OCI-LY1 (cell line): ENCODE data around the gene GKN2.
A peak's percentile ranks its signal among the peaks of the same experiment; 100 is the strongest.

ENCODE experiments used
- H2AFZ ChIP-seq: fragments of 200-600 bp; sonication (generic), shearing (Covaris generic); 2 replicates; pipeline ENCODE4 v1.6.0; 2014; ENCODE audit warnings: antibody characterized with exemption, mild to moderate bottlenecking, low read length
- H3F3A ChIP-seq: fragments of 200-600 bp; sonication (generic), shearing (Covaris generic); 2 replicates; pipeline ENCODE4 v1.6.0; 2014; ENCODE audit warnings: mild to moderate bottlenecking, antibody characterized with exemption, low read length, moderate library complexity; ENCODE audit not compliant: insufficient read depth
- H3K27ac ChIP-seq: fragments of 200-600 bp; sonication (generic); 2 replicates; pipeline ENCODE4 v1.5.1; 2014; ENCODE audit warnings: low read length, mixed run types, mild to moderate bottlenecking, low read depth; ENCODE audit not compliant: poor library complexity, severe bottlenecking
- H3K27me3 ChIP-seq: fragments of 200-600 bp; sonication (generic); 2 replicates; pipeline ENCODE4 v1.6.0; 2014; ENCODE audit warnings: antibody characterized with exemption, mild to moderate bottlenecking, low read length, moderate library complexity; ENCODE audit not compliant: insufficient read depth
- H3K36me3 ChIP-seq: fragments of 200-600 bp; sonication (generic); 2 replicates; pipeline ENCODE4 v1.6.1; 2014; ENCODE audit warnings: mild to moderate bottlenecking, antibody characterized with exemption, low read length, moderate library complexity, mixed read lengths; ENCODE audit not compliant: insufficient read depth
- H3K4me1 ChIP-seq: fragments of 200-600 bp; sonication (generic); 2 replicates; pipeline ENCODE4 v1.5.1; 2014; ENCODE audit warnings: mild to moderate bottlenecking, low read length, moderate library complexity; ENCODE audit not compliant: insufficient read depth, severe bottlenecking
- H3K4me2 ChIP-seq: fragments of 200-600 bp; sonication (generic), shearing (Covaris generic); 2 replicates; pipeline ENCODE4 v1.6.1; 2014; ENCODE audit warnings: low read length
- H3K4me3 ChIP-seq: fragments of 200-600 bp; sonication (generic); 2 replicates; pipeline ENCODE4 v1.5.1; 2014; ENCODE audit warnings: low read length, low read depth, mild to moderate bottlenecking, mixed read lengths; ENCODE audit not compliant: poor library complexity, severe bottlenecking
- H3K79me2 ChIP-seq: fragments of 200-600 bp; shearing (Covaris generic); 2 replicates; pipeline ENCODE4 v1.6.1; 2016; ENCODE audit warnings: mixed run types, low read length, mixed read lengths; ENCODE audit not compliant: insufficient read depth
- H3K9ac ChIP-seq: fragments of 200-600 bp; sonication (generic), shearing (Covaris generic); 2 replicates; pipeline ENCODE4 v1.6.1; 2014; ENCODE audit warnings: mild to moderate bottlenecking, low read length, mixed read lengths
- H3K9me2 ChIP-seq: fragments of 200-600 bp; sonication (generic), shearing (Covaris generic); 2 replicates; pipeline ENCODE4 v1.6.1; 2014; ENCODE audit warnings: low read depth, mild to moderate bottlenecking, low read length, mixed read lengths
- H3K9me3 ChIP-seq: fragments of 200-600 bp; shearing (Covaris generic); 2 replicates; pipeline ENCODE4 v1.6.1; 2014; ENCODE audit warnings: low read length, mixed read lengths
- H4K20me1 ChIP-seq: fragments of 200-600 bp; sonication (generic), shearing (Covaris generic); 2 replicates; pipeline ENCODE4 v1.6.0; 2016; ENCODE audit warnings: mild to moderate bottlenecking, low read length; ENCODE audit not compliant: insufficient read depth
- EZH2 ChIP-seq: fragments of 200-600 bp; sonication (generic), shearing (Covaris generic); IDR thresholded peaks from 2 replicates; pipeline ENCODE4 v1.8.0; 2017; ENCODE audit warnings: borderline replicate concordance, mixed run types, mild to moderate bottlenecking, antibody characterized with exemption, low read length, moderate library complexity, mixed read lengths
- TF ChIP-seq, protein P1 (sequence below): fragments of 200-600 bp; sonication (generic), shearing (Covaris generic); IDR thresholded peaks from 2 replicates; pipeline ENCODE4 v1.5.1; 2017; ENCODE audit warnings: mild to moderate bottlenecking, antibody characterized with exemption, low read length, moderate library complexity, mixed read lengths

GKN2 gene

DNA sequence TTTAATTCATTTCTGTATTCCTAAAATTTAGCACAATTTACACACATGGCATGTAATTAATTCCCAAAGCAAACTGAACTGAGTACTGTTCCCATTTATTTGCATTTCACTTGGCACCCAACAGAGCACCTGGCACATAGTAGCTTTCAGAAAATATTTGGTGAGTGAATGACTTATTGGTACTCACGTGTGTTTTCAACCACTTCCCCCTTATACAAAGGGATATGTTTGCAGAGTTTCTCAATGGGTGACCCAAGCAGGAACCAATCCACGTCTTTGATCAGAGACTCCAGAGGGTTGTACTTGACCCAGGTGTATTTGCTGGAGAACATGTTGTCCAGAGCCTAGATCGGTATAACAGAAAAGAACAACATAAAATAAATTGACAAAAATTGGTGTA, 6.6 kb downstream of the GKN2 start:
- H3K4me3 ChIP-seq = no peak overlapping the region
- H3K36me3 ChIP-seq = no peaks in the 10 kb centered on the region
- H3F3A ChIP-seq = no peaks in the 10 kb centered on the region
- no peak for TF ChIP-seq EZH2
- TF ChIP-seq, protein P1, sequence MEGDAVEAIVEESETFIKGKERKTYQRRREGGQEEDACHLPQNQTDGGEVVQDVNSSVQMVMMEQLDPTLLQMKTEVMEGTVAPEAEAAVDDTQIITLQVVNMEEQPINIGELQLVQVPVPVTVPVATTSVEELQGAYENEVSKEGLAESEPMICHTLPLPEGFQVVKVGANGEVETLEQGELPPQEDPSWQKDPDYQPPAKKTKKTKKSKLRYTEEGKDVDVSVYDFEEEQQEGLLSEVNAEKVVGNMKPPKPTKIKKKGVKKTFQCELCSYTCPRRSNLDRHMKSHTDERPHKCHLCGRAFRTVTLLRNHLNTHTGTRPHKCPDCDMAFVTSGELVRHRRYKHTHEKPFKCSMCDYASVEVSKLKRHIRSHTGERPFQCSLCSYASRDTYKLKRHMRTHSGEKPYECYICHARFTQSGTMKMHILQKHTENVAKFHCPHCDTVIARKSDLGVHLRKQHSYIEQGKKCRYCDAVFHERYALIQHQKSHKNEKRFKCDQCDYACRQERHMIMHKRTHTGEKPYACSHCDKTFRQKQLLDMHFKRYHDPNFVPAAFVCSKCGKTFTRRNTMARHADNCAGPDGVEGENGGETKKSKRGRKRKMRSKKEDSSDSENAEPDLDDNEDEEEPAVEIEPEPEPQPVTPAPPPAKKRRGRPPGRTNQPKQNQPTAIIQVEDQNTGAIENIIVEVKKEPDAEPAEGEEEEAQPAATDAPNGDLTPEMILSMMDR = no peak
- H3K9ac ChIP-seq = no peak overlapping the region
- no peaks in the 10 kb centered on the region for H3K9me3 ChIP-seq
- no peaks in the 10 kb centered on the region for H3K79me2 ChIP-seq
- no peaks in the 10 kb centered on the region for H3K4me1 ChIP-seq
- H3K27ac ChIP-seq = no peak overlapping the region
- H2AFZ ChIP-seq = no peak overlapping the region
- H3K9me2 ChIP-seq = no peaks in the 10 kb centered on the region
- peaks cover 7% of the 10 kb centered on the region; the same call in 1 of the 2 replicates for H3K27me3 ChIP-seq
- H4K20me1 ChIP-seq = no peaks in the 10 kb centered on the region
- H3K4me2 ChIP-seq = no peak overlapping the region

DNA sequence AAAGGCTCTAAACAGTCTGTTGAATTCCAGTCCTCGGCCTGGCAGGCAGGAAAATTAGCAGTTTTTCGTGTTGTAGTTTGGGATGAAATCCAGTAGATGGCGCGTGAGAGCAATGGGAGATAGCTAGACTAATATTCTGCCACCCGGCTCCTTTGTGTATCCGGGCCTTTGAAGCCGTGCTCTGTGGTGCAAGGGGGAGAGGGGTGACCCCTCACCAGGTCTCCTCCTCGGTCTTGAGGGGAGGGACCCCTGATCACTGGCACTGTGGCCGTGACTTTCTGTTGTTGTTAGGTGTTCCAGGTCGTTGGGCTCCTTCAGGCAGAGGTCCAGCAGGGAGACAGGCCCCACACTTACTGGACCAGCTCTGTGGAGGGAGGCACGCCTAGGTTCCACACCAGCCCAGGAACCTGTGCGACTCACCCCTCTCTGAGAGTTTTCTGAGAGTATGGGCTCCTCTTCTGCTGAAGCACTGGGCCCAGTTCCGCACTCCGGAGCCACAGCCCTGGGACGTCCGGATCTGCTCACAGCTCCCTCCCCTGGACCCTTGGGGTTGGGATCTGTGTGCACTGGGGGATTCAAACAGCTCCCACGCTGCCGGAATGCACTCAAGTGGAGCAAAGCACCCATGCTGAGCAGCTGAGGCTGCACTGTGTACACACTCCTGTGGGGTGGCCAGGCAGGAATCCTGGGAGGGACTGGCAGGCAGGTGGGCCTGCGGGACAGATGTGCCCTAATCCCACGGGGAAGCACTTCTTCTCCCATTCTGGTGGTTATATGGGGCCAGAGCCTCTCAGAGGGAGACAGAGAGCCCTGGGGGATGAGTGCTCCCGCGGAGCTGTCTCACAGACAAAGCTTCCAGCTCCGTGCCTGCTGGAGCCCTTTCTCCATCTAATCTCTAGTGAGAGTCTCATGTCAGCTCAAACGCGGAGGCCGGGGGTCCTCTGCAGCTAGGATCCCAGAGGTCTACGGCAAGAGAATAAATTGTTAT, 8.8 kb downstream of the GKN2 start:
- H3K79me2 ChIP-seq = no peaks in the 10 kb centered on the region
- H3K4me3 ChIP-seq = no peak overlapping the region
- no peak overlapping the region for H2AFZ ChIP-seq
- H3K27ac ChIP-seq = no peak overlapping the region
- no peak overlapping the region for H3K4me2 ChIP-seq
- no peaks in the 10 kb centered on the region for H3K9me2 ChIP-seq
- H3K9ac ChIP-seq = no peak overlapping the region
- H3F3A ChIP-seq = no peaks in the 10 kb centered on the region
- H4K20me1 ChIP-seq = no peaks in the 10 kb centered on the region
- H3K36me3 ChIP-seq = no peaks in the 10 kb centered on the region; the same call in 1 of the 2 replicates
- no peaks in the 10 kb centered on the region for H3K4me1 ChIP-seq
- TF ChIP-seq EZH2 = no peak
- TF ChIP-seq, protein P1 = peak; percentile 75
- peaks cover 7% of the 10 kb centered on the region; the same call in 1 of the 2 replicates for H3K27me3 ChIP-seq
- peaks cover 2% of the 10 kb centered on the region; the same call in 1 of the 2 replicates for H3K9me3 ChIP-seq

GRCh38 chr2:68942827-68943226, 9.9 kb downstream of the GKN2 start:
- peaks cover 2% of the 10 kb centered on the region; the same call in 1 of the 2 replicates for H3K9me3 ChIP-seq
- H3K4me1 ChIP-seq = no peaks in the 10 kb centered on the region
- H3K4me2 ChIP-seq = no peak overlapping the region
- H3K79me2 ChIP-seq = no peaks in the 10 kb centered on the region
- no peak overlapping the region for H3K9ac ChIP-seq
- H2AFZ ChIP-seq = no peak overlapping the region
- H4K20me1 ChIP-seq = no peaks in the 10 kb centered on the region
- no peaks in the 10 kb centered on the region for H3F3A ChIP-seq
- no peak overlapping the region for H3K27ac ChIP-seq
- peaks cover 7% of the 10 kb centered on the region; the same call in 1 of the 2 replicates for H3K27me3 ChIP-seq
- TF ChIP-seq EZH2 = no peak
- TF ChIP-seq, protein P1 = no peak
- H3K4me3 ChIP-seq = no peak overlapping the region
- no peaks in the 10 kb centered on the region for H3K9me2 ChIP-seq
- H3K36me3 ChIP-seq = no peaks in the 10 kb centered on the region; the same call in 1 of the 2 replicates
